Measurements from ENCODE around the gene JPT2. TPM values are rescaled to one million over a fixed set of nuclear protein-coding genes. Genes with fewer than 3 reads are reported as not detected.
"Not testable (repeated sequence)": the region's sequence is repeated elsewhere in the genome, so short reads cannot be mapped to it uniquely, and the experiment has no call there.

The JPT2 gene
- total RNA-seq, 1 donor from 2014 or later = 72.9 TPM

GRCh38 chr16:1713331-1713730 lies 35.3 kb downstream of the JPT2 start:
- DNase-seq = no peak
- TF ChIP-seq, protein P1, sequence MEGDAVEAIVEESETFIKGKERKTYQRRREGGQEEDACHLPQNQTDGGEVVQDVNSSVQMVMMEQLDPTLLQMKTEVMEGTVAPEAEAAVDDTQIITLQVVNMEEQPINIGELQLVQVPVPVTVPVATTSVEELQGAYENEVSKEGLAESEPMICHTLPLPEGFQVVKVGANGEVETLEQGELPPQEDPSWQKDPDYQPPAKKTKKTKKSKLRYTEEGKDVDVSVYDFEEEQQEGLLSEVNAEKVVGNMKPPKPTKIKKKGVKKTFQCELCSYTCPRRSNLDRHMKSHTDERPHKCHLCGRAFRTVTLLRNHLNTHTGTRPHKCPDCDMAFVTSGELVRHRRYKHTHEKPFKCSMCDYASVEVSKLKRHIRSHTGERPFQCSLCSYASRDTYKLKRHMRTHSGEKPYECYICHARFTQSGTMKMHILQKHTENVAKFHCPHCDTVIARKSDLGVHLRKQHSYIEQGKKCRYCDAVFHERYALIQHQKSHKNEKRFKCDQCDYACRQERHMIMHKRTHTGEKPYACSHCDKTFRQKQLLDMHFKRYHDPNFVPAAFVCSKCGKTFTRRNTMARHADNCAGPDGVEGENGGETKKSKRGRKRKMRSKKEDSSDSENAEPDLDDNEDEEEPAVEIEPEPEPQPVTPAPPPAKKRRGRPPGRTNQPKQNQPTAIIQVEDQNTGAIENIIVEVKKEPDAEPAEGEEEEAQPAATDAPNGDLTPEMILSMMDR (IDR thresholded peaks at IDR 0.05; ENCODE audit: partially characterized antibody, unreplicated experiment) = no peak
- Mint-ChIP-seq H3K4me1 (ENCODE audit: low read depth, unreplicated experiment) (peaks cover 43% of the 10 kb centered on the region), H3K9me3 (ENCODE audit: unreplicated experiment) (peaks cover 1% of the 10 kb centered on the region), H3K36me3 (ENCODE audit: unreplicated experiment) (no peaks in the 10 kb centered on the region), H3K27ac (ENCODE audit: unreplicated experiment) (peak overlapping the region; percentile 80), H3K4me3 (ENCODE audit: unreplicated experiment) (peak overlapping the region; percentile 61), H3K27me3 (ENCODE audit: unreplicated experiment) (peaks cover 3% of the 10 kb centered on the region)

DNA sequence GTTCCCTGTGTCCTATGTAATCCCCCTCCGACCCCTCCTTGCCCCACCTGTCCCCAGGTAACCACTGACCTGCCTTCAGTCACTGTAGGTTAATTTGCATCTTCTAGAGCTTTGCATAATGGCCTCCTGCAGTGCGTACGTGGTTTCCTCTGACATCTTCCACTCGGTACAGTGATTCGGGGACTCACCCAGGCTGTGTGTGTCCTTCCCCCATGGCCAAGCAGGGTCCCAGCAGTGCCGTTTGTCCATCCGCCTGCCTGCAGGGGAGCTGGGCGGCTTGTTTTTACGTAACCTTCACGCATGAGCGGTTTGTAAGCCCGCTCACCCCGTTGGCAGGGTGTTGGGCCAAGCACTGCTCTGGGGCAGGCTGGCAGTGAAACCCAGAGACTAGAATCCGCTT lies 35.9 kb downstream of the JPT2 start:
- Mint-ChIP-seq H3K36me3 (ENCODE audit: unreplicated experiment) (no peaks in the 10 kb centered on the region), H3K4me3 (ENCODE audit: unreplicated experiment) (no peak overlapping the region), H3K27ac (ENCODE audit: unreplicated experiment) (no peak overlapping the region), H3K4me1 (ENCODE audit: low read depth, unreplicated experiment) (peaks cover 37% of the 10 kb centered on the region), H3K27me3 (ENCODE audit: unreplicated experiment) (peaks cover 3% of the 10 kb centered on the region), H3K9me3 (ENCODE audit: unreplicated experiment) (peaks cover 1% of the 10 kb centered on the region)
- DNase-seq = no peak
- TF ChIP-seq, protein P1 (IDR thresholded peaks at IDR 0.05; ENCODE audit: partially characterized antibody, unreplicated experiment) = no peak

GRCh38 chr16:1715220-1715619 lies 37.1 kb downstream of the JPT2 start:
- TF ChIP-seq, protein P1 (IDR thresholded peaks at IDR 0.05; ENCODE audit: partially characterized antibody, unreplicated experiment) = no peak
- Mint-ChIP-seq H3K27me3 (ENCODE audit: unreplicated experiment) (peaks cover 1% of the 10 kb centered on the region), H3K9me3 (ENCODE audit: unreplicated experiment) (peaks cover 3% of the 10 kb centered on the region), H3K27ac (ENCODE audit: unreplicated experiment) (no peak overlapping the region), H3K4me1 (ENCODE audit: low read depth, unreplicated experiment) (peaks cover 27% of the 10 kb centered on the region), H3K36me3 (ENCODE audit: unreplicated experiment) (no peaks in the 10 kb centered on the region), H3K4me3 (ENCODE audit: unreplicated experiment) (no peak overlapping the region)
- no peak for DNase-seq

DNA sequence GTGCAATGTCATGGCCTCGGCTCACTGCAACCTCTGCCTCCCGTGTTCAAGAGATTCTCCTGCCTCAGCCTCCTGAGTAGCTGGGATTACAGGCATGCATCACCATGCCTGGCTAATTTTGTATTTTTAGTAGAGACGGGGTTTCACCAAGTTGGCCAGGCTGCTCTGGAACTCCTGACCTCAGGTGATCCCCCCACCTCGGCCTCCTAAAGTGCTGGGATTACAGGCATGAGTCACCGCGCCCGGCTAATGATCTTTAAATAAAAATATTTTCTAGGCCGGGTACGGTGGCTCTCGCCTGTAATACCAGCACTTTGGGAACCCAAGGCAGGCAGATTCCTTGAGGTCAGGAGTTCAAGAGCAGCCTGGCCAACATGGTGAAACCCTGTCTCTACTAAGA lies 40.2 kb downstream of the JPT2 start:
- H3K27ac Mint-ChIP-seq (ENCODE audit: unreplicated experiment); H3K27me3 Mint-ChIP-seq (ENCODE audit: unreplicated experiment); H3K9me3 Mint-ChIP-seq (ENCODE audit: unreplicated experiment); DNase-seq; H3K36me3 Mint-ChIP-seq (ENCODE audit: unreplicated experiment); H3K4me3 Mint-ChIP-seq (ENCODE audit: unreplicated experiment): not testable (repeated sequence)
- H3K4me1 Mint-ChIP-seq (ENCODE audit: low read depth, unreplicated experiment) = peaks cover 13% of the 10 kb centered on the region

GRCh38 chr16:1719559-1720229 lies 41.6 kb downstream of the JPT2 start:
- not testable (repeated sequence) for H3K4me3 Mint-ChIP-seq (ENCODE audit: unreplicated experiment); H3K27me3 Mint-ChIP-seq (ENCODE audit: unreplicated experiment); DNase-seq; H3K36me3 Mint-ChIP-seq (ENCODE audit: unreplicated experiment); H3K9me3 Mint-ChIP-seq (ENCODE audit: unreplicated experiment); H3K4me1 Mint-ChIP-seq (ENCODE audit: low read depth, unreplicated experiment); H3K27ac Mint-ChIP-seq (ENCODE audit: unreplicated experiment)

GRCh38 chr16:1721372-1721771 lies 43.3 kb downstream of the JPT2 start:
- H3K9me3 Mint-ChIP-seq (ENCODE audit: unreplicated experiment) = peaks cover 1% of the 10 kb centered on the region
- no peaks in the 10 kb centered on the region for H3K36me3 Mint-ChIP-seq (ENCODE audit: unreplicated experiment)
- peaks cover 7% of the 10 kb centered on the region for H3K4me1 Mint-ChIP-seq (ENCODE audit: low read depth, unreplicated experiment)
- no peak for DNase-seq
- no peak overlapping the region for H3K27ac Mint-ChIP-seq (ENCODE audit: unreplicated experiment)
- no peak overlapping the region for H3K4me3 Mint-ChIP-seq (ENCODE audit: unreplicated experiment)
- TF ChIP-seq, protein P1 (IDR thresholded peaks at IDR 0.05; ENCODE audit: partially characterized antibody, unreplicated experiment) = no peak
- H3K27me3 Mint-ChIP-seq (ENCODE audit: unreplicated experiment) = peaks cover 5% of the 10 kb centered on the region

Measured in glutamatergic neuron (in vitro differentiated cells).